ENCODE results near the gene ZSWIM4. TPM values are rescaled to one million over a fixed set of nuclear protein-coding genes. Genes with fewer than 3 reads are reported as not detected.

The ZSWIM4 gene
- total RNA-seq, 6 donors from 2014 or later, result 7.3 to 22.6 (median 10.1) TPM

DNA sequence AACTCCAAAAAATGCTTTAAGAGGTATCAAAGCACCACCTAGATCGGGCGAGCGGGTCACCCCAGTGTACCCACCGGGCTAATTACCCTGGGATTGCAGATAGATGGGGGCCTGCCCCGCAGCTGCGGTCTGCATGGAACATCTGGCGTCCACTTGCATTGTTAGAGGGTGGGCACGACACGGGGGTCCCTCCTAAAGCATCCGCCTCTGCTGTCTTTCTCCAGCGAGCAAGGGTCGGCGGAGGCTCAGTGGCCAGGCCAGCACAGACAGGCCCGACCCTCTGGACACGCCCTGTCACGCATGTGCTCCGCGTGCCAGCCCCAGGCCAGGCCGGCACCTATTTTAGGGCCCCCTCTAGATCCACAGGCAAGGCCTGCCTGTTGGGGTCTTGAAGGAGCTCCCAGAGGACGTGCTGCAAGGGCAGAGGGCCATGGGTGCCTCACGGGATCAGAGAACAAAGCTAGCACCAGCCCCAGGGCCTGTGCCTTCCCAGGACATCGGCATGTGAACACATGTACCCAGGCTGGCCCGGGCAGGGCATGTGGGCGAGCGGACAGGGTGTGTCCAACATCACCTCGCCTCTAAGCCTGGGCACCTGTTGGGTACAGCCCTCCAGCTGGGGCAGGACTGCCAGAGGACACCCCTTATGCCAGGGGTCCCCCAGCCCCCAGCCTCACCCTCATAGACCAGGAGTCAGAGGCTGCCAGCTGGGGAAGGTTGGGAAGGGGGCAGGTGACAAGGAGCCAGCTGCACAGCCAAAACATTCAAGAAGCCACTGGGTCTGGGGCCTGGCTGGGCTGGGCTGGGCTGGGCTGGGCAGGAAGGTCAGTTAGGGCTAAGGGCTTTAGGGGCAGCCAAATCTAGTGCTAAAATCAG lies 46.1 kb downstream of the ZSWIM4 start:
- Histone ChIP-seq H3K4me3 (peak overlapping the region; percentile 71 to 97 (median 90)), H3K36me3 (peaks cover 0 to 18% (median 8%) of the 10 kb centered on the region in 4 donors), H3K4me1 (peaks cover 53 to 82% (median 66%) of the 10 kb centered on the region in 4 donors), H3K27ac (peak overlapping the region; percentile 99 to 100 (median 100)), H3K27me3 (no peaks in the 10 kb centered on the region), H3K9me3 (no peaks in the 10 kb centered on the region)
- DNase-seq (peak; percentile 80 to 91), ATAC-seq (ENCODE audit: low FRiP score in 2 of 2) (peak; percentile 1 to 17)
- 36 to 43% methylated on average over 9 to 26 of the region's 26 CpGs for WGBS, 2 donors
- TF ChIP-seq POLR2A (IDR thresholded peaks at IDR 0.05) (peak in 2 of 4 donors; percentile 53 to 87), CTCF (IDR thresholded peaks at IDR 0.05) (no peak), EP300 (IDR thresholded peaks at IDR 0.05) (peak in 2 of 4 donors; percentile 4 to 24), POLR2AphosphoS5 (IDR thresholded peaks at IDR 0.05) (peak; percentile 41 to 81)

- TF ChIP-seq POLR2AphosphoS5 (IDR thresholded peaks at IDR 0.05) (no peak), POLR2A (IDR thresholded peaks at IDR 0.05) (no peak), EP300 (IDR thresholded peaks at IDR 0.05) (no peak), CTCF (IDR thresholded peaks at IDR 0.05) (no peak)
- no peaks in the 10 kb centered on the region for H3K9me3 ChIP-seq
- ATAC-seq (ENCODE audit: low FRiP score in 2 of 2), result no peak
- H3K27ac ChIP-seq, result peak overlapping the region; percentile 99 to 100 (median 100)
- WGBS, 2 donors, result 0 to 6% methylated on average over 4 to 9 of the region's 11 CpGs
- peaks cover 53 to 82% (median 66%) of the 10 kb centered on the region in 4 donors for H3K4me1 ChIP-seq
- H3K36me3 ChIP-seq, result peaks cover 0 to 14% (median 5%) of the 10 kb centered on the region in 4 donors
- H3K27me3 ChIP-seq, result no peaks in the 10 kb centered on the region
- DNase-seq, result no peak
- H3K4me3 ChIP-seq, result peak overlapping the region; percentile 71 to 97 (median 90)
These were observed 46.7 kb downstream of the ZSWIM4 start for GRCh38 chr19:13841962-13842290.

GRCh38 chr19:13842291-13843103 lies 47.3 kb downstream of the ZSWIM4 start:
- Histone ChIP-seq H3K36me3 (peaks cover 0 to 8% (median 5%) of the 10 kb centered on the region in 4 donors), H3K27me3 (no peaks in the 10 kb centered on the region), H3K4me3 (peak overlapping the region; percentile 71 to 97 (median 90)), H3K27ac (peak overlapping the region; percentile 99 to 100 (median 100)), H3K4me1 (peaks cover 50 to 79% (median 64%) of the 10 kb centered on the region in 4 donors), H3K9me3 (no peaks in the 10 kb centered on the region)
- 0 to 1% methylated on average over 4 to 36 of the region's 95 CpGs for WGBS, 2 donors
- ATAC-seq (ENCODE audit: low FRiP score in 2 of 2) (peak; percentile 26 to 31), DNase-seq (peak; percentile 88 to 97)
- TF ChIP-seq CTCF (IDR thresholded peaks at IDR 0.05), result peak in 2 of 6 experiments; percentile 10 to 31
- peak; percentile 29 to 96 (median 79) for TF ChIP-seq POLR2A (IDR thresholded peaks at IDR 0.05)
- peak in 1 of 4 donors; percentile 53 for TF ChIP-seq EP300 (IDR thresholded peaks at IDR 0.05)
- peak; percentile 51 to 93 for TF ChIP-seq POLR2AphosphoS5 (IDR thresholded peaks at IDR 0.05)

GRCh38 chr19:13843104-13843921 lies 48.1 kb downstream of the ZSWIM4 start:
- ATAC-seq (ENCODE audit: low FRiP score in 2 of 2) (no peak), DNase-seq (peak; percentile 77 to 86)
- H3K27ac ChIP-seq, result peak overlapping the region; percentile 99 to 100 (median 100)
- H3K9me3 ChIP-seq, result no peaks in the 10 kb centered on the region
- peaks cover 0 to 2% (median under 1%) of the 10 kb centered on the region in 4 donors for H3K36me3 ChIP-seq
- TF ChIP-seq CTCF (IDR thresholded peaks at IDR 0.05) (no peak), POLR2A (IDR thresholded peaks at IDR 0.05) (no peak), POLR2AphosphoS5 (IDR thresholded peaks at IDR 0.05) (peak; percentile 71 to 77), EP300 (IDR thresholded peaks at IDR 0.05) (peak in 3 of 4 donors; percentile 56 to 80 (median 59))
- WGBS, 2 donors, result 8 to 14% methylated on average over 5 to 15 of the region's 24 CpGs
- H3K4me1 ChIP-seq, result peaks cover 48 to 79% (median 63%) of the 10 kb centered on the region in 4 donors
- H3K4me3 ChIP-seq, result peak overlapping the region; percentile 49 to 97 (median 90)
- H3K27me3 ChIP-seq, result no peaks in the 10 kb centered on the region

Measured in upper lobe of left lung (tissue), 6 donors.